GM18505 (cell line): Measurements from ENCODE around the gene OR52D1.

Source experiments
- ATAC-seq: cut with Tn5 transposase; IDR thresholded peaks from one replicate; pipeline ENCODE4 v1.9.1; 2021; ENCODE audit not compliant: unreplicated experiment
- POLR2A ChIP-seq: IDR thresholded peaks from 4 replicates; pipeline ENCODE4 v1.6.1; 2011; ENCODE audit warnings: borderline replicate concordance; ENCODE audit not compliant: insufficient read depth, insufficient read length; ENCODE audit errors: extremely low read depth

Gene OR52D1

DNA sequence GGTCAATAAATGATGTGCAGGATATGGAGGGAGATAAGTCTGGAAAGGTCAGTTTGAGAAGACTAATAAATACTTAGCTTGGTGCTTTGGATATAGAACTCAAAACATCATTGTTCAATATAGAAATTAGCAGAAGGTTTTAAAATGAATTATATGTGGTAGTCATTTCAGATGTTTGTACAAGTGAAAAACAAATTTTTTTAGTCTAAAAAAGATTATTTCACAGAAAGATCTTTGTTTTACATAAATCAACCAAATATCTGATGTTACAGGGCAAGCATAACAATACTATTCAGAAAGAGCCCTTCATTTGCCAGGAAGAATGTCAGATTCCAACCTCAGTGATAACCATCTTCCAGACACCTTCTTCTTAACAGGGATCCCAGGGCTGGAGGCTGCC is at the start of gene OR52D1:
OR52D1 (plus strand) TSS at position 301 of the 400 bp plus-strand sequence; CDS start at position 323, 22 bp downstream.
- no peak for TF ChIP-seq POLR2A
- no peak for ATAC-seq

DNA sequence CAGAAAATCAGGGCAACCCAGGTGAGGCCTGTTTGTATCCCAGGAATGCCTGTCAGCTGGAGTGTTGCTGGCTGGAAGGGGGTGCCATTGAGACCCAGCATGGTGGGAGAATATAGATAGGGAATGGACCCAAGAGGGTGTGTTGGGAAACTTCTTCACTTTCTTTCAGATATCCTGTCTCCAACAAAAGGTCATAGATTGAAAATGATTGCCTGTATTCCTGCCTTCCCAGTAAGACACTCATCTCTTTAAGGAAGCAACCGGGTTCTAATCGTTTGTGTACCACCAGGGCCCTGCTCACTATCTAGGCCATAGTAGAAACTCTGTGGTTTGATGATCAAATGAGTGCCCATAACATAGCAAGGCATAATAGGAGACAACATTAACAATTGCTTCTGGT is 47.1 kb upstream of the OR52D1 start, which contains the start of gene OR51I1:
OR51I1 (minus strand) TSS at position 101 of the 400 bp plus-strand sequence; CDS start at position 101, 0 bp downstream.
- TF ChIP-seq POLR2A: no peak

DNA sequence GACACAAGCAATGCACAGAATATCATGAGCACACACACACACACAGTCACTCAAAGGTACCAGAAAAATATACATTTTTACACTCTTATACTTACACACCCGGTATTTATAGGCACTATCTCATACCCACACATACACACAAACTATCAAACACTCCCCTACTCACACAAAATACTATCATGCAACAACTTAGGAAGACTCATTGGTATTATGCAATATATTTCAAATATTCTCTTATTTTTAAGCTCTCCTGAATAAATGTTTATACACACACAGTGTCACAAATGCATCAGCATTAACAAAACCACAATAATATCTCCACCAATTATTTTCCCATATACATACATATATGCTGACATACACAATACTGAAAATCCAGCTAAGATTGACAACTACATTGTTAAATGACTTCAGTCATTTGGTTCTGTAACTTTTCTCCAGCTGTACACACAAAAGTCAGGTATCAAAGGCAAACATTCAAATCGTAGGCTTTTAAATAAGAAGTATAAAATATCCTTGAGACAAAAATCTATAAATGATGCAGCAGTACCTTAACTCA is 44.6 kb upstream of the OR52D1 start:
- no peak for ATAC-seq
- TF ChIP-seq POLR2A: no peak

More for the DNA sequence above, 47.1 kb upstream of the OR52D1 start, which contains the start of gene OR51I1:
- no peak for ATAC-seq

DNA sequence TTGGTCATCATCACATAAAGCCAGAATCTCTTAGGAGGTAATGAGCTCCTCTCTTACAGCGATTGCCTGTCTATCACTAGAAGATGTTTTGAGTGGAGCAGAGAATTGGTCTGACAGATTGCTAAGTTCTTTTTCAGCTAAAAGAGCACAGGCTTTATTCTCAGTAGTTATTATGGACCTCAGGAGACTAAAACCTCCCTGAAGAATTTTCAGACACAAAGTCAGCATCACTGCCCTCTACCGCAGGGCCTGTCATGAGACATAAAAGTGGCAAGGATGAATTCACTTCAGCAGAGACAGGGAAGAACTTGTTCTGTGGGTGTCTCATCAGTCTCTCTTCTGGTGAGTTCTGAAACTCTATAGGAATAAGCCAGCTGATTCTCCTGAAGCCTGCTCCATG is 39.5 kb upstream of the OR52D1 start, which contains the start of gene OR51I2:
OR51I2 (plus strand) TSS at position 301 of the 400 bp plus-strand sequence. CDS start 4,166 bp downstream, outside the sequence.
- ATAC-seq: no peak
- TF ChIP-seq POLR2A: no peak

DNA sequence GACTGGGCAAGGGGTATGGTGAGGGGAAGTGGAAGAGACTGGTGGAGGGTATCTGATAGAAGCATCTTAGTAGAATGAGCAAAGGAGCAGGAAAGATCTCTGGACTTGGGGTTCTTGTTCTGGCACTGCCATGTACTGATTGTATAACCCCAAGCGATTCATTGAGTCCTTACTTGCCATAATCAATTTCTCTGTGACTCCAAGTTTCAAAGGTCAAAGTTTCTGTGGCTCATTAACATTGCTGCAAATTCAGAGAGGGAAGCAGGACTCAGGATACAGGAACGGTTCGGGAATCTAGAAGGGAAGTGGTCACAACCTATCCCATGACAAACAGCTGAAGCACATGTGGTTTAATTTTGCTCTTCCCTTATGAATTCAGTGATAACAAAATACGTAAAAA is 39.1 kb upstream of the OR52D1 start:
- ATAC-seq: no peak
- TF ChIP-seq POLR2A: no peak

DNA sequence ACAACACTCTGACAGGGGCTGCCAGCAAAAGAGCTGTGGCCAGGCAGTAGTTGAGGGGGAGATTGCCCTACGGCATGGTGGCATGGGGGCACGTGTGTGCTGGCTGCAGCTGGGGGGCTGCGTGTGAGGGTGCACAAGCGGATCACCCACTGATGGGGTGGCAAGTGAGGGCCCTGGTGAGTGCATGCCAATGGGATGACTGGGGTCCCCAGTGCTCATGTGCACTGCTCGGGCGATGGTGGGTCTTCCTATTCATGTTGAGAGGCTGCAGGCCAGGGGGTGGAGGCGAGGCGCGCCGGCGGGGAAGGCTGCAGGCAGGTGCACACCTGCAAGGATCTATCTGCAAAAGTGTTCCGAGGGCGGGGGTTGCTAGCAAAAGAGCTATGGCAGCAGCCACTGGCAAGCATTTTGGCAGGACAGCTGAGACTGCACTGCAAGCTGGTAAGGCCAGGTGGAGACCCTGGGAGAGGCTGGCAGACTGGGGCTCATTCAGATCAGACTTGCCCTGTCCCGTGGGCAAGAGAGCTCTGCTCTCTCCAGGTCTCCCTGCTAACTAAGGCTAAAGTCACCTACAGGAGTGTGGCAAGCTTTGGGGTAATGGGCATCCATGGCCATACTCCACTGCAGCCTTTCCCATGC is 27.4 kb upstream of the OR52D1 start:
- ATAC-seq: no peak
- no peak for TF ChIP-seq POLR2A

DNA sequence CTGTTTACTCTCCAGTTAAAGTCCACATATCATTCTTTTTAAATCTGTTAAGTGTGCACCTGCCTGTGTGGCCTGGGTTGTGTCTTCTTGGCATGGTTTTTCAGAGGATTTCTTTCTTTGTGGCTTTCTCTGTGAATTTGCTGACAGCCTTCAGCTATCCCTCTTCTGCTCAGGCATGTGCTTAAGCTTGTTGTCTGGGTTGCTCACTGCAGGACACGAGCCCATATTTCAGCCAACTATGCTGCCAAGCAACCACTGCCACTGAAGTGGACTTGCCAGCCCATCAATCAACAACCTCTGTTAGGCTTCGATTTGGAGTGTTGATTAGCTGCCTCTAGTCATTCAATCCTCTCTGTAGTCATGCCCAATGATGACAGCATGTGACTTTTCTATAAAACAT is 21.0 kb upstream of the OR52D1 start:
- no peak for ATAC-seq
- TF ChIP-seq POLR2A: no peak

DNA sequence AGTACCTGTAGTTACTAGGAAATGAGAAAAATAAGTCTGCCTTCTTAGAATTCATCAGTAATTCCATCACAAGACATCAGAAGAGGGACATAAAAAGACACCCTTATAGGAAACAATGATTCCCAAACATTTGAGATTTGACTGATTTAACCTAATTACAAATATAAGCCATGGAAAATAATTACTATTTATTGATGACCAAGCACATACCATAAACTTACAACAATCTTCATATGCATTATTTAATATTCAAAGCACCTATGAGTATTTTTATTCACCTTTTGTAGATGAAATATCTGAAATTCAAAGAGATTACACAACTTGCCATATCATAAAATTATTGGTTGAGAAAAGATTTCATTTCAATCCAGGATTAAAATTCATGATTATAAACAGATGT is 14.6 kb upstream of the OR52D1 start:
- TF ChIP-seq POLR2A: no peak
- ATAC-seq: no peak

DNA sequence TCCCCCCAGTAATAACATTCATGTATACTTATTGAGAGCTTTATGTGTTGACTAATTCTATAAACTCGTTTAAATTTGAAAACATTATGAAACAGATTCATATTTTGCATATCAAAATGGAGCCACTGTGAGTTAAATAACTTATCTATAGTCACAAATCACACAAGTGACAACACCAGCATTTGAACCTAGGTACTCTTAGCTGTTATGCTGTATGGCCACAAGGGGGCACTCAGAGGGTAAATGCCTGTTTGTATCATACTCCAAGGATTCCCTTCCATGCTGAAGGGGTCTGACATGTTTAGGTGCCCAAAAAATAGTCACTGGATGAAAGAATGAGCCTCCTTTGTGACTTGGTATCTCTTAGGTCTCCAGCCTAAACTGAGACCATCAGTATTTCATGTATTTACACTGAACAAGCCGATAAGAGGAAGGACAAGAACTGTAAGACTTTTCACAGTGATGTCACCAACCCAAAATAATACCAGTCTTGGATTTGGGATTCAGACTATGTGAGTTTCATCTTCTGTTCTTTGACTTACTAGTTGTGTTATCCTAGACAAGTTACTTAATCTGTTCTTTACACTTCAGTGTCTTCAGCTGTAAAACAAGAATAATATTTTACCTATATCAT is 12.2 kb upstream of the OR52D1 start:
- ATAC-seq: no peak

DNA sequence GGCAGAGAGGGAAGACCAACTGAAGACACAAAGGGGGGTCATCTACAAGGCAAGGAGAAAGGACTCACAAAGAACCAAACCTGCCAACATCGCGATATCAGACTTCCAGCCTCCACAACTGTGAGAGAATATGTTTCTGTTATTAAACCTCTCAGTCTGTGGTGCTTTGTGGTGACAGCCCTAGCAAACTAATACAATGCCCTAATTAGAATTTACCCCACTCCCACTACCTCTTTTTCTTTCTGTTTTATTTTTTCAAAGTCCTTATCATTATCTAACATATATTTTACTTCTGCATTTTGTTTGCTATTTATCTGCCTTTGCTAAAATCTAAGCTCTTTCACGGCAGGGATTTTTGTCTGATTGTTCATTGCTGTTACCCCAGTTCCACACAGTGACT is 2.5 kb upstream of the OR52D1 start:
- ATAC-seq: no peak
- TF ChIP-seq POLR2A: no peak

More for the DNA sequence above, 12.2 kb upstream of the OR52D1 start:
- no peak for TF ChIP-seq POLR2A

DNA sequence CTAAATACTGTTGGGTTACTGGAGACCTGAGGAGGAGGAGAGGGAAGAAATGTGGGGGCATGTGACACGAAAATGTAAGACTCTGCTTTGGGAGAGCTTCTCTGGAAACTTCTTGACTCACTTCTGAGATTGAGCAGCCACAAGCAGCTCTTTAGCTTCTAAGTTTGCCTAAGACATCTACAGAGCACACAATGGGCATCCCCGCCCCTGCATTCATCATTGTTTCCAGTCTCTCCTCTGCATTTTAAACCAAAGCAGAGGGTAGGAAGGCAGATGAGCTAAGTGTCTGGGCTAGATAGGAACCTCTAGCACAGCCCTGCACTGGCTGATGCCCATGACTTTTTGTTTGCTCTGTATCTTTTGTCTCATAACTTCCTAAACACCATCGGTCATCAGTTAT is 2.1 kb upstream of the OR52D1 start:
- no peak for ATAC-seq
- no peak for TF ChIP-seq POLR2A

DNA sequence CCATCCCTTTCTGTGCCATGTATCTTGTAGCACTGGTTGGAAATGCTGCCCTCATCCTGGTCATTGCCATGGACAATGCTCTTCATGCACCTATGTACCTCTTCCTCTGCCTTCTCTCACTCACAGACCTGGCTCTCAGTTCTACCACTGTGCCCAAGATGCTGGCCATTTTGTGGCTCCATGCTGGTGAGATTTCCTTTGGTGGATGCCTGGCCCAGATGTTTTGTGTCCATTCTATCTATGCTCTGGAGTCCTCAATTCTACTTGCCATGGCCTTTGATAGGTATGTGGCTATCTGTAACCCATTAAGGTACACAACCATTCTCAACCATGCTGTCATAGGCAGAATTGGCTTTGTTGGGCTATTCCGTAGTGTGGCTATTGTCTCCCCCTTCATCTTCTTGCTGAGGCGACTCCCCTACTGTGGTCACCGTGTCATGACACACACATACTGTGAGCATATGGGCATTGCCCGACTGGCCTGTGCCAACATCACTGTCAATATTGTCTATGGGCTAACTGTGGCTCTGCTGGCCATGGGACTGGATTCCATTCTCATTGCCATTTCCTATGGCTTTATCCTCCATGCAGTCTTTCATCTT is 414 bp downstream of the OR52D1 start:
- TF ChIP-seq POLR2A: no peak
- no peak for ATAC-seq

DNA sequence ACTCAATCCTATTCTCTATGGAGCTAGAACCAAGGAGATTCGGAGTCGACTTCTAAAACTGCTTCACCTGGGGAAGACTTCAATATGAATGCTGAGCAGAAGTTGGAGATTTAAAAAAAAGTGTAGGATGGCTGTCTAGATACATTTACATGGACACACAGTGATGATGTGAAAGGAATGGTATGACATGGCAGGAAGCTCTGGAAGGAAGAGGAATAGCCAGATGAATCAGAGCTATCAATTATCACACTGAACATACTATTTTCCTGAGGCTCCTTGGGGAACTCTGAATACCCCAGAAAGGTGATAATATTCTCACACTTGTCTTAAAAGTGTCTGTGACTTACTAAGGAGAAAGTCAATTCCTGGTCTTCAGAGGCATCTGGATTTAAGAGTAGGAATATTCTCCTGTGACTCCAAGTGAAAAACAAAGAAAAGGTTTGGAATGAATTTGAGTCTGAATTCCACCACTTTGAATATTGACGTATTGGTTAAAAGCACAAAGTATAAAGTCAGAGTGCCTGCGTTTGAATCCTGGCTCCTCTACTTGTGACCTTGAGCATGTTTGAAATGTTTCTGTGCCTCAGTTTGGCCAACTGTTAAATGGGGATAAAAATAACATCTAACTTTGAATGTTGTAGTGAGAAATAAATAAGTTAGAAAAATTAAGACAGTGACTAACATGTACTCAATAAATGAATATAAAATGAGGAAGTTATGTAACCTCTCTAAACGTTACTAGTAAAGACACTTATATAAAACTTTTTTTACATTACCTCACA is 1.3 kb downstream of the OR52D1 start:
- no peak for TF ChIP-seq POLR2A
- no peak for ATAC-seq
